ENCODE measurements around the gene TNRC18. TPM values are rescaled to one million over a fixed set of nuclear protein-coding genes. Genes with fewer than 3 reads are reported as not detected.

TNRC18 gene
- total and polyA plus RNA-seq, 9 donors: 48.6 to 153 (median 91.8) TPM

DNA sequence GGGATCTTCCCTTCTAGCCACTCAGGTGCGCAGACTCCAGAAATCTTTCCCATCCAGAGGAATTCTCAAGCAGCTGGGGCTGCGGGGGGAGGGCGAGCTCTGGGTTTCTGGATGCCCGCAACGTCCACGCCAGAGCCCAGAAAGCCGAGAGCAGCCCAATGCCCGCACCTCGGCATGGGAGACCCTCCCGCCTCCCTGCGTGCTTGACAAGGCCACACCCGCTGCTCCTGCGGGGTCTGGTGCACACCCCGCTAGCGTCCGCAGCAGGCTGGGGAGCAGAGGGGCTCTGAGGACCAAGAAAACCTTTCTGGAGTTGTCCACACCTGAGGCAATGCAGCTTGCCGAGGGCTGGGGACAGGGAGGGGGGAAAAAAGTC, 74.6 kb downstream of the TNRC18 start:
- DNase-seq: no peak
- TF ChIP-seq POLR2A (IDR thresholded peaks at IDR 0.05): no peak
- no peak for TF ChIP-seq EP300 (IDR thresholded peaks at IDR 0.05)
- TF ChIP-seq, protein P1, sequence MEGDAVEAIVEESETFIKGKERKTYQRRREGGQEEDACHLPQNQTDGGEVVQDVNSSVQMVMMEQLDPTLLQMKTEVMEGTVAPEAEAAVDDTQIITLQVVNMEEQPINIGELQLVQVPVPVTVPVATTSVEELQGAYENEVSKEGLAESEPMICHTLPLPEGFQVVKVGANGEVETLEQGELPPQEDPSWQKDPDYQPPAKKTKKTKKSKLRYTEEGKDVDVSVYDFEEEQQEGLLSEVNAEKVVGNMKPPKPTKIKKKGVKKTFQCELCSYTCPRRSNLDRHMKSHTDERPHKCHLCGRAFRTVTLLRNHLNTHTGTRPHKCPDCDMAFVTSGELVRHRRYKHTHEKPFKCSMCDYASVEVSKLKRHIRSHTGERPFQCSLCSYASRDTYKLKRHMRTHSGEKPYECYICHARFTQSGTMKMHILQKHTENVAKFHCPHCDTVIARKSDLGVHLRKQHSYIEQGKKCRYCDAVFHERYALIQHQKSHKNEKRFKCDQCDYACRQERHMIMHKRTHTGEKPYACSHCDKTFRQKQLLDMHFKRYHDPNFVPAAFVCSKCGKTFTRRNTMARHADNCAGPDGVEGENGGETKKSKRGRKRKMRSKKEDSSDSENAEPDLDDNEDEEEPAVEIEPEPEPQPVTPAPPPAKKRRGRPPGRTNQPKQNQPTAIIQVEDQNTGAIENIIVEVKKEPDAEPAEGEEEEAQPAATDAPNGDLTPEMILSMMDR (IDR thresholded peaks at IDR 0.05): no peak
- Histone ChIP-seq H3K36me3 (no peaks in the 10 kb centered on the region), H3K27ac (no peak overlapping the region), H3K4me3 (no peak overlapping the region), H3K4me1 (ENCODE audit: insufficient read depth) (no peaks in the 10 kb centered on the region), H3K27me3 (no peaks in the 10 kb centered on the region), H3K9me3 (no peaks in the 10 kb centered on the region)
- intact Hi-C loops (cut with DNase I): no loop called here
- WGBS, 3 donors: 79 to 84% (median 84%) methylated on average over 17 of the region's 17 CpGs

DNA sequence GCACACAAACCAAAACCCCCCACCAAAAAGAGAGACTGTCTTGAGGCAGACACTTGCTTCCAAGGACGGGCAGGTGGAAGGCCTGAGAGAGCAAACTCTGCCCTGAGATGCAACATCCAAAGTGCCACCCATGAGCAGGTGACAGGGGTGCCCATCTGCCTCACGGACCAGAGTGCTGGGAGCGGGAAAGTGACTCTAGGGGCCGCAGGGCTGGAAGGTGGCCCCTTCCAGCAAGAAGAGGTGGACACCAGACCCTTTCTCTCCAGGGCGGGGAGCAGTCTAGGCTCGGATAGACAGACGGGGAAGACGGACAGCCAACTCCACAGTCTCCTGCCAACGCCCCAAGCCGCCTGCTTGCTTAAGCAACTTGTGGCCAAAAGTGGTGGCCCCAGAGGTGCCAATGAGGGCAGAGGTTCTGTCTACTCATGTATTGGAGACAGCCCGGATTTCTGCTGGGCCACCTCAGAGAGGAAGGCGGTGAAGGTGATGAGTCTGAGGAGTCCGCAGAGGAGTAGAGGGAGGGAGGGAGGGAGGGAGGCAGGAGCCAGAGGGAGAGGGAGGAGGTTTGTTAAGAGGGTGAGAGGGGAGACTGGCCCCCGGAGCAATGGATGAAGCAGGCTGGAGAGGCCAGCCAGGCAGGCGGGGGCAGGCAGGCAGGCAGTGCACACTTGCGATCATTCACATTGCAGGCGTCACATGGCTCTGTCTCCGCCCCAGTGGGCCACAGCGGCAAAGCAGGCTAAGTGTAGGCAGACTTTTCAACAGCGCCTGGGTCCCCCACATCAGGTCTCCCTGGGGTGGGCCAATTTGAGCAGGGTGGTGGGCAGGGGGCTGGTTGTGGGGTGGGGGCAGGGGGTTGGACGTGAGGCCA, 75.3 kb downstream of the TNRC18 start:
- no peak for DNase-seq
- no peaks in the 10 kb centered on the region for H3K36me3 ChIP-seq
- WGBS, 3 donors: 80 to 87% (median 86%) methylated on average over 21 of the region's 21 CpGs
- intact Hi-C loops (cut with DNase I): no loop called here
- H3K27ac ChIP-seq: no peak overlapping the region
- H3K4me1 ChIP-seq (ENCODE audit: insufficient read depth): no peaks in the 10 kb centered on the region
- no peaks in the 10 kb centered on the region for H3K9me3 ChIP-seq
- H3K27me3 ChIP-seq: no peaks in the 10 kb centered on the region
- TF ChIP-seq, protein P1 (IDR thresholded peaks at IDR 0.05): no peak
- TF ChIP-seq EP300 (IDR thresholded peaks at IDR 0.05): no peak
- TF ChIP-seq POLR2A (IDR thresholded peaks at IDR 0.05): no peak
- H3K4me3 ChIP-seq: no peak overlapping the region

DNA sequence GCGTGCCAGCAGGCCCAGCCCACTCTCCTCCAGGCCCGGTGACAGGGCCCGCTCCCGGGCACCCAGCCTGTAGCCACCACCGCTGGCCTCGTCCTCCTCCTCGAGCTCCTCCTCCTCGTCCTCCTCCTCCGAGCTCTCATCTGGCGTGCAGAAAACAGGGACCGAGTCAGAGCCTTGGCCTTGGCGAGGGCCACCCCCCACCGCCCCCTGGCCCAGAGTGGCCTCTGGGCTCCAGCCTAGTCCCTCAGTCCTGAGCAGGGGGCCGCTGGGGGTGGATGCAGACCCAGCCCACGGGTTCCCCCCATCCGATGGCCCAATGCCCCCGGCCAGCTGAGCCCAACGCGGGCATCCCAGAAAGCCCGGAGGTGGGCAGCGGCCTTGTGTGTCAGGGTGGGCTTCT, 78.0 kb downstream of the TNRC18 start:
- DNase-seq: peak in 1 of 5 donors; percentile 18
- Histone ChIP-seq H3K36me3 (no peaks in the 10 kb centered on the region), H3K4me3 (no peak overlapping the region), H3K9me3 (peaks cover 0 to 6% of the 10 kb centered on the region in 2 donors), H3K27ac (no peak overlapping the region), H3K4me1 (ENCODE audit: insufficient read depth) (no peaks in the 10 kb centered on the region), H3K27me3 (no peaks in the 10 kb centered on the region)
- TF ChIP-seq EP300 (IDR thresholded peaks at IDR 0.05) (no peak), POLR2A (IDR thresholded peaks at IDR 0.05) (no peak)
- TF ChIP-seq, protein P1 (IDR thresholded peaks at IDR 0.05): no peak
- intact Hi-C loops (cut with DNase I): no loop called here
- WGBS, 3 donors: 93 to 96% (median 95%) methylated on average over 20 to 21 of the region's 21 CpGs

DNA sequence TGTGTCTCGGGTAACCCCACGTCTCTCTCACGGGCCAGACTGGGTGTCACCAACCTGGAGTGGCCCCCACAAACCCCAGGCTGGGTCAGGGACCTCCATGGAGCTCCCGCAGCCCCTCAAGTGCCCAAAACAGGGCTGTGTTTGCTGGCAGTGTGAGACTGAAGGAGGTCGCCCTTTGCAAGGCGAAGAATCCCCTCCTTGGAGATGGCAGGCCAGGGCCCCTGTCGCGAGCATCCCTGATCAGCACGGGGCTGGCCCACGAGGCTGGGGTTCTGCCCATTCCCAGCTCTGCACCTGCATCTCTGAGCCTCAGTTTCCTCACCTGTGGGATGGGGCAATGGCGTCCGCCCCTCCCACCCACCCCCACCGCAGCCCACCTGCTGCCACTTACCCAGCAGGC, 78.5 kb downstream of the TNRC18 start:
- Histone ChIP-seq H3K4me3 (no peak overlapping the region), H3K27ac (no peak overlapping the region), H3K9me3 (peaks cover 0 to 6% of the 10 kb centered on the region in 2 donors), H3K4me1 (ENCODE audit: insufficient read depth) (no peaks in the 10 kb centered on the region), H3K27me3 (no peaks in the 10 kb centered on the region), H3K36me3 (no peaks in the 10 kb centered on the region)
- no peak for TF ChIP-seq POLR2A (IDR thresholded peaks at IDR 0.05)
- TF ChIP-seq, protein P1 (IDR thresholded peaks at IDR 0.05): no peak
- no peak for TF ChIP-seq EP300 (IDR thresholded peaks at IDR 0.05)
- 95 to 97% (median 96%) methylated on average over 6 to 13 of the region's 13 CpGs for WGBS, 3 donors
- no peak for DNase-seq
- intact Hi-C loops (cut with DNase I): no loop called here
